Bronchial epithelial cell (primary cell): Measurements from ENCODE around the gene ACE2. TPM values are rescaled to one million over a fixed set of nuclear protein-coding genes. Genes with fewer than 3 reads are reported as not detected.

Experiments used
- DNase-seq: peaks from one replicate; pipeline ENCODE4 v3.0.0-alpha.2; 2010; ENCODE audit warnings: low read depth
- FAIRE-seq: peaks from 2 replicates; lab custom pipeline; 2011; peaks lifted over from hg19 to GRCh38; lab: Jason Lieb, UNC
- H3K27me3 ChIP-seq: 2 replicates; pipeline ENCODE4 v1.5.1; 2011; ENCODE audit warnings: low read length; ENCODE audit not compliant: control insufficient read depth, insufficient read depth
- H3K36me3 ChIP-seq: 2 replicates; pipeline ENCODE4 v1.5.1; 2011; ENCODE audit warnings: low read length; ENCODE audit not compliant: control insufficient read depth, insufficient read depth
- H3K4me3 ChIP-seq: 2 replicates; pipeline ENCODE4 v1.5.1; 2011; ENCODE audit warnings: mild to moderate bottlenecking, low read depth, low read length, control low read depth
- CTCF ChIP-seq: IDR thresholded peaks from 2 replicates; pipeline ENCODE4 v1.5.1; 2011; ENCODE audit warnings: mild to moderate bottlenecking, moderate library complexity, low read length, control low read depth, inconsistent platforms; ENCODE audit not compliant: insufficient read depth, severe bottlenecking
- total RNA-seq: library from RNA; depleted of rRNA; stranded (reverse); fragments of >200 nt; gene quantifications from 2 replicates; pipeline ENCODE4 v1.2.1, GENCODE V29; 2014

ACE2 gene
- total RNA-seq, 1 donor from 2014 or later: not detected

GRCh38 chrX:15547356-15547755, 53.4 kb downstream of the ACE2 start:
- H3K36me3 ChIP-seq: no peaks in the 10 kb centered on the region
- no peaks in the 10 kb centered on the region for H3K27me3 ChIP-seq
- no peak overlapping the region for H3K4me3 ChIP-seq
- no peak for DNase-seq
- no peak for TF ChIP-seq CTCF
- no peak for FAIRE-seq

GRCh38 chrX:15546745-15547144, 54.0 kb downstream of the ACE2 start:
- DNase-seq (no peak), FAIRE-seq (no peak)
- Histone ChIP-seq H3K4me3 (no peak overlapping the region), H3K36me3 (no peaks in the 10 kb centered on the region), H3K27me3 (no peaks in the 10 kb centered on the region)
- no peak for TF ChIP-seq CTCF

GRCh38 chrX:15530318-15530717, 70.4 kb downstream of the ACE2 start:
- FAIRE-seq (no peak), DNase-seq (no peak)
- Histone ChIP-seq H3K4me3 (no peak overlapping the region), H3K27me3 (no peaks in the 10 kb centered on the region), H3K36me3 (no peaks in the 10 kb centered on the region)
- no peak for TF ChIP-seq CTCF

- no peaks in the 10 kb centered on the region for H3K36me3 ChIP-seq
- no peaks in the 10 kb centered on the region for H3K27me3 ChIP-seq
- FAIRE-seq (no peak), DNase-seq (no peak)
- no peak for TF ChIP-seq CTCF
- H3K4me3 ChIP-seq: no peak overlapping the region
Measured at GRCh38 chrX:15529165-15529564, 71.6 kb downstream of the ACE2 start.

- TF ChIP-seq CTCF: no peak
- DNase-seq (peak; percentile 10), FAIRE-seq (no peak)
- no peaks in the 10 kb centered on the region for H3K27me3 ChIP-seq
- no peak overlapping the region for H3K4me3 ChIP-seq
- no peaks in the 10 kb centered on the region for H3K36me3 ChIP-seq
Measured at GRCh38 chrX:15525664-15526416, 74.9 kb downstream of the ACE2 start.

GRCh38 chrX:15524417-15524816, 76.3 kb downstream of the ACE2 start:
- FAIRE-seq (no peak), DNase-seq (peak; percentile 8)
- no peak for TF ChIP-seq CTCF
- Histone ChIP-seq H3K27me3 (no peaks in the 10 kb centered on the region), H3K4me3 (no peak overlapping the region), H3K36me3 (no peaks in the 10 kb centered on the region)
